NCI-H128 (cell line): ENCODE measurements around the gene CABP2.
"Not testable (repeated sequence)": the region's sequence is repeated elsewhere in the genome, so short reads cannot be mapped to it uniquely, and the experiment has no call there.

Experiments used
- DNase-seq: peaks from one replicate; lab custom pipeline; 2025; ENCODE audit not compliant: unreplicated experiment; lab: John Stamatoyannopoulos, UW

Gene CABP2

DNA sequence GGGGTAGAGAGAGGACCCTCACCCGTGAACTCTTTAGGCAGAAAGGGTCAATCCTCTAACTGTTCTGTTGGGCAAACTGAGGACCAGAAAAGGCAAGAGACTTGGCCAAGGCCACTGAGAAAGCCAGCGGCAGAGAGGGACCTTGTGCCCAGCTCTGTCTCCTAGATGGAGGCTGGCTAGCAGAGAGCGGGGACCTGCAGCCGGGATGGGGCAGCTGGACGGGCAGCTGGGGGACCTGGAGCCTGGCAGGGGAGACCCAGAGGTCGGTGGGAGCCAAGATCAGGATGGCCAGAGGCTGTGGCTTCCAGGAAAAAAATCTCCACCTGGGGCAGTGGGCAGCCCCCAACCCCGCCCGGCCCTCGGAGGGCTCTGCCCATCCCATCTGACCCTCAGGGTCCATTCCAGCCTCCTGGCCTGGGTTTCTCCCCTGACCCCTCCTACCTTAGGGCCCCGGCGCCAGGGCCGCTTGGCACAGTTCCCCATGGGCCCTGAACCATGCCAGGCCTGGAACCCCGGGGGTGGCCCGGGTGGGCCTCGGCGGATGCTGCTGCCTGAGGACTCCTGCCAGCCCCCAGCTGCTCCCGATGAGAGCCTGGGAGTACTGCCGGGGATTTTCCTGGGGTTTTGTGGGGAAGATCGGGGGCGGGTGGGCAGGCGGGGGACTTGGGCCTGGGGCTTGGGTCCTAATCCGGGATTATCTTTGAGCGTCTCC lies at the start of gene CABP2:
TSS of gene CABP2 (minus strand) at position 603 of the 712 bp plus-strand sequence. CDS start at position 483, 120 bp downstream.
- no peak for DNase-seq

GRCh38 chr11:67572747-67573419 lies 49.6 kb upstream of the CABP2 start:
- DNase-seq = peak; percentile 28

DNA sequence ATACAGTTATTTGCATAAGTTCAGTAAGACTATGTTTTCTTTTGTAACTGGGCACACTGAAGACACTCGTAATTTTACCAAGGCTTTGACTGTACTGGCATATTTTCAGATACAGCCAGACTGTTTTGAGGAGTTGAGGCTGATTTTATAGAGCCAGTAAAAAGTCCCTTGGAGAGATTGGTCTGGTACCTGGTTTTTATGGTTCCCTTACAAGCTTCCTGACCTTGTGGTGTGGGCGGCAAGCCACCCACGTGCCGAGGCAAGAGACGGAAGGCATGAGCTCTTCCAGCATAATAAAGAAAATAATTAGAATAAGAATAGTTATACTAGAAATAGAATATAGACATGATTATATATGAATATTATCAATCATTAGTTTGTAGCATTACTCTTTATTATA lies 49.1 kb upstream of the CABP2 start:
- DNase-seq = no peak

DNA sequence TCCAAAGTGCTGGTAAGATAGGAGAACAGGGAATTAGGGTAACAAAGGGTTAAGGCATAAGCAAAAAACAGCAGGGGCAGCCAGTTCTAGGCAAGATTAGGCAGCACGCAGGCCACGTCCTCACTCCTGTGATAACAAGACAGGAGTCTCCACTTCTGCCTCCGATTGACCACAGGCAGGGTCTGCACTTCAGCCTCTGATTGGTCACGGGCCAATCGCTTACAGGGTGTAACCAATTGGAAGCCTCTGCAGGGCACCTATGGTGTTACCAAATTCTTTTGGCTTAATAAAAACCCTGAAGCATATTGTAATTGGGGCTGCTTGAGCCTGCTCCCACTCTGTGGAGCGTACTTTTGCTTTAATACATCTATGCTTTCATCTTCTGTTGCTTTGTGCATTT lies 48.2 kb upstream of the CABP2 start:
- DNase-seq = no peak

DNA sequence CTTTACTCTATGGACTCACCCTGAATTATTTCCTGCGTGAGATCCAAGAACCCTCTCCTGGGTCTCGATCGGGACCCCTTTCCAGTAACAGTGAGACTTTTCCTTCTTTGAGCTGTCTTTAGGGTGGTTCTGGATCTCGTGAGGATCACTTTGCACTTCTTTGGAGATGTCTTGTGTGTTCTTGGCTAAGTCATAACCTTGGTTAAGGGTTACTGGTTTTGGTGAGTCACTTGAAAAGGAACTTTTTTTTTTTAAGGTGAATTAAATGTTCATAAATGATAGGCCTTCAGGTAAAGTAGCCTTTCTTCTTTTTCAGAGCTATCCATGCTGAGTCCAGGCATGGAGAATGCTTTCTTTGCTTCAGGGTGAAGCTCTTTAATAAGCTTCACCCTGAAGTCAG lies 41.0 kb upstream of the CABP2 start:
- DNase-seq = no peak

- DNase-seq = not testable (repeated sequence)
These were observed 40.5 kb upstream of the CABP2 start for GRCh38 chr11:67563705-67564114.

DNA sequence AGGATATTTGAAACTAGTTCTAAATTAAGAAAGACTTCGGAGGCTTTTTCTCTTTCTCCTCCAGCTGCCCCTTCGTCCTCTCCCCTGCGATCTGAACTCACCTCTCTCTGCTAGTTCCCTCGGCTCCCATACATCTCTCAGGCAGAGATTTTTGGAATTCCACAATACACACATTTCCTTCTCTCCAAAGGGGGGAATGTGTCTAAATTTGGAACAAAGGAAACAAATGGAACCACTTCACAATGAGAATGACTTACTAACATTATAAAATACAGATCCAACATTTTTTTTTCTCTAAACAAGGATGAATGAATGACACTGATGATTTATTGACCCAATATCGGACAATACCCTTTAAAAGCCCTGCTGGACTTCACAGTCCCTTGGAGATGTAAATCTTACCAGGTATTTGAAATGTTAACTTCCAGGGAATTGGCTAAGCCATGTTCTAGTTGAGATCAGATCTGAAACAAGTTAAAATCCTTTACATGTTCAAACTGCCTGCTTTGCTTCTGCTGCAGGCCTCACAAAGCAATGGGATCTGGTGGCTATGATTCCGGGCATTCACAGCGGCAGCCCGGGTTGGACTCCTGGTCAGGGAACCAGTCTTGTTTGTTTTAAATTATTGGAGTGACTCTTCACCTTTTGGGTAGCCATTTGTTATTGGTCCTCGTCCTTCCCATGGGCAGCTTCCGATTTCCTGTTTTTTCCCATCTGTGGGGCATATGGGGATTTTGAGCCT lies 39.9 kb upstream of the CABP2 start:
- no peak for DNase-seq

DNA sequence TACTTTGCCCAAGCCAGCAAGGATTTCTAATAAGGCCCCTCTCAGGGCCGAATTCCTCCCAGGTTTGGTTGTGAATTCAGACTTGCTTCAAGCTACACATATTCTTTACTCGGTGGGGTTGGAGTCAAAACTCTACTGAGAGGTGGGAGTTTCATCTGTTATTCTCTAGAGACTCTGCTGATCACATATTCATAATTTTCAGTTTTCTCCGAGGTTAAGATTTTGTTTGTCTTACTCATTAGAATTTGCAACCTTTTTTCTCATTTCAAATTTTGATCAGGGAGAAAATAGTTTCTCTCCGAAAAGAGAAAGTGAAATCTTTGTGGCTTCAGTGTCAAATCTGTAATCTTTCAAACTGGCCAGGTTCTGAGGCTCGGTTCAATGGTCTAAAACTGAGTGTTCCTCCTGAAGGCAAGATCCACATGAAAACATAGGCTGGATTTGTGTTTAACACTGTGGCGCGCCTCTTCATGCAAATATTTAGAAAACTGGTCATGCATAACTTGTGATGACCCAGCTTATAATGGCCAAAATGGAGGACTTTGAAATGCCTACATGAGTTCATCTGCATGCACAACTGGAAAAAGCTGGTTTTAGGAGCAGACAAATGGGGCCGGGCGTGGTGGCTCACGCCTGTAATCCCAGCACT lies 38.8 kb upstream of the CABP2 start:
- DNase-seq = no peak

DNA sequence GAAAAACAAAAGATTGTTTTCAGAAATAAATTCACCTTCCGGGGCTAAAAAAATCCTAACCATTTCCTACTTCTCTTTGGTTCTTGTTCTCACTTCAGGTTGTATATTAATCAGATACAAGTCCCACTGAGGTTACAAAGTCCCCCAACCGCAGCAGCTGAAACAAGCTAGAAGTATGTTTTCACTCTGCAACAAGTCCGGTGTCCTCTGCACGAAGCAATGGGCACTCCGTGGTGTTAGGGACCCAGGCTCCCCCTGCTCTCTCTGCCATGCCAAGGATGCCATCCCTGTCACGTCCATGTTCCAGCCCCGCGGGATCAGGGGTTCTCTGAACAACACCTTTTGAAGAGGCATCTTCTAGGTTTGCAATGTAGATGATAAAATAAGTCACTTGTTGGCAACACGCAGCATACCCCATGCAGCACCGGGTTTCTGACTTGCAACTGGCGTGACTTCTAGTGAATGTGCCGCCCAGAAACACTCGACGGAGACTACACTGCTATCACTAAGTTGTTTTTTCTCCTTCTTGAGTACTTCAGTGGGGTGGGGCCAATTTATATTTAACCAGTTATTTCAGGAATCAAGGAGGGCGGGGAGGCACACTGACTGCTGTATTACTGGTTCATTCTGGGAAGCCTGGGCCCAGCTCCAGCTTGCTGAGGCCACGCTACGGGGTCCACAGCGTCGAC lies 35.0 kb upstream of the CABP2 start:
- no peak for DNase-seq

GRCh38 chr11:67556244-67556643 lies 33.0 kb upstream of the CABP2 start:
- DNase-seq = no peak

- DNase-seq = not testable (repeated sequence)
These were observed 28.5 kb upstream of the CABP2 start for GRCh38 chr11:67551697-67552096.

- DNase-seq = no peak
These were observed 27.9 kb upstream of the CABP2 start for GRCh38 chr11:67551127-67551526.

- DNase-seq = no peak
These were observed 25.4 kb upstream of the CABP2 start for GRCh38 chr11:67548555-67549110.

- not testable (repeated sequence) for DNase-seq
These were observed 24.9 kb upstream of the CABP2 start for GRCh38 chr11:67548112-67548511.

DNA sequence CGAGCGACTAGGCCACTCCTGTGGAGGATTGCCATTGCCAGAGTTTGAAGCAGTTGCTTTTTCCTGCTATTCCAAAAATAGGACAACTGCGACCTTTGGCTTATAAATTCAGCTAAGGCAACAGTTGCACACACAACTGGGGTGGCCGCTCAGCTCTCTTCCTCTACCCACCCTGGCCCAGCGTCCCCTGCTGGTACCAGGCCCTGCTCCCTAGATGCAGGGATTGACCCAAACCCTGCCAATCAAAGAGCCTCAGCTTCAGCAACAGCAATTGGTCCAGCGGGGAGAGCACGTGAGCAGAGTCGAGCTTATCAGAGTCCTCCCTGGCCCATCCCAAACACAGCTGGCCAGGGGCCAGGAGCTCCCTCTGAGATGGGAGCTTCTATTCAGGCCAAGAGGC lies 22.0 kb upstream of the CABP2 start:
- no peak for DNase-seq

GRCh38 chr11:67544616-67545242 lies 21.5 kb upstream of the CABP2 start:
- no peak for DNase-seq

GRCh38 chr11:67543585-67543984 lies 20.3 kb upstream of the CABP2 start:
- DNase-seq = no peak

DNA sequence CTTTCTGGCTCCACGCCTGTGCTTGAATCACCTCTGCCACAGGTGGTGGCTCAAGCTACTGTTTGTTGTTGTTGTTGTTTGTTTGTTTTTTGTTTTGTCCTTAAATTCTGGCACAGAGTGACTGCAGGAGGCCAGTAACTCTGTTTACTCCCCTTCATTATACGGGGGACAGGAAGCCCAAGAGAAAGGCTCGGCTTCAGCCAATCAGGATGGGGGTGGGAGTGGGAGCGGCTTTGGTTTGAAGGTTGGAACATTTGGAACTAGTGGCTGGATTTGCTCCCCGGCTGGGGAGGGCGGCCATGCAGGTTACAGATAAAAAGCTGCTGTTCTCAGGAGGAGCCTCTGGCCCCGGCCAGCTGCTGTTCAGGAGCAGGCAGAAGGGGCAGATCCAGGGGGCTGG lies 19.7 kb upstream of the CABP2 start:
- no peak for DNase-seq

- no peak for DNase-seq
These were observed 18.9 kb upstream of the CABP2 start for GRCh38 chr11:67542169-67542568.

- DNase-seq = no peak
These were observed 18.0 kb upstream of the CABP2 start for GRCh38 chr11:67541198-67541597.
